GM21390 (cell line): ENCODE data around the gene SORCS2.
A peak's percentile ranks its signal among the peaks of the same experiment; 100 is the strongest.

Source experiments
- ATAC-seq: cut with Tn5 transposase; IDR thresholded peaks from one replicate; pipeline ENCODE4 v1.9.1; 2021; ENCODE audit not compliant: unreplicated experiment

The SORCS2 gene

GRCh38 chr4:7241597-7242125 is 49.3 kb downstream of the SORCS2 start:
- no peak for ATAC-seq

- no peak for ATAC-seq
These were observed 50.4 kb downstream of the SORCS2 start for GRCh38 chr4:7242766-7243165.

GRCh38 chr4:7243609-7244330 is 51.4 kb downstream of the SORCS2 start:
- no peak for ATAC-seq

GRCh38 chr4:7244331-7244665 is 52.0 kb downstream of the SORCS2 start:
- no peak for ATAC-seq

GRCh38 chr4:7244751-7245320 is 52.5 kb downstream of the SORCS2 start:
- no peak for ATAC-seq

- no peak for ATAC-seq
These were observed 55.2 kb downstream of the SORCS2 start for GRCh38 chr4:7247521-7247920.

GRCh38 chr4:7247946-7248345 is 55.6 kb downstream of the SORCS2 start:
- no peak for ATAC-seq

- ATAC-seq = no peak
These were observed 56.5 kb downstream of the SORCS2 start for GRCh38 chr4:7248857-7249256.

- no peak for ATAC-seq
These were observed 59.0 kb downstream of the SORCS2 start for GRCh38 chr4:7251321-7251720.

GRCh38 chr4:7252051-7252450 is 59.7 kb downstream of the SORCS2 start:
- ATAC-seq = no peak

- no peak for ATAC-seq
These were observed 60.4 kb downstream of the SORCS2 start for GRCh38 chr4:7252510-7253340.

- ATAC-seq = no peak
These were observed 61.0 kb downstream of the SORCS2 start for GRCh38 chr4:7253341-7253700.

GRCh38 chr4:7253837-7254236 is 61.5 kb downstream of the SORCS2 start:
- ATAC-seq = no peak

GRCh38 chr4:7254736-7255487 is 62.6 kb downstream of the SORCS2 start:
- peak; percentile 86 for ATAC-seq

GRCh38 chr4:7255488-7255881 is 63.1 kb downstream of the SORCS2 start:
- no peak for ATAC-seq

- no peak for ATAC-seq
These were observed 63.7 kb downstream of the SORCS2 start for GRCh38 chr4:7255996-7256395.

GRCh38 chr4:7256984-7257810 is 64.9 kb downstream of the SORCS2 start:
- no peak for ATAC-seq

GRCh38 chr4:7259039-7259438 is 66.7 kb downstream of the SORCS2 start:
- ATAC-seq = no peak

- no peak for ATAC-seq
These were observed 68.2 kb downstream of the SORCS2 start for GRCh38 chr4:7260569-7260968.

- no peak for ATAC-seq
These were observed 68.7 kb downstream of the SORCS2 start for GRCh38 chr4:7261087-7261486.
